Activated CD4-positive, alpha-beta T cell treated with anti-CD3 and anti-CD28 coated beads, Interleukin-2, amount 10 ng/mL, durations not matched to agents 24 days and 14 days (primary cell): ENCODE data around the gene ARHGEF28. TPM values are rescaled to one million over a fixed set of nuclear protein-coding genes. Genes with fewer than 3 reads are reported as not detected.

ENCODE experiments used
- DNase-seq: peaks from one replicate; pipeline ENCODE4 v3.0.0; 2022
- H3K27ac Mint-ChIP-seq: one replicate; pipeline ENCODE4 v1.8.0; 2022; ENCODE audit warnings: mild to moderate bottlenecking, mixed read lengths
- H3K27me3 Mint-ChIP-seq: one replicate; pipeline ENCODE4 v1.8.0; 2022; ENCODE audit warnings: mixed read lengths
- H3K36me3 Mint-ChIP-seq: one replicate; pipeline ENCODE4 v1.8.0; 2022; ENCODE audit warnings: low read depth, mild to moderate bottlenecking, mixed read lengths
- H3K4me1 Mint-ChIP-seq: one replicate; pipeline ENCODE4 v1.8.0; 2021; ENCODE audit warnings: mixed read lengths
- H3K4me3 Mint-ChIP-seq: one replicate; pipeline ENCODE4 v1.8.0; 2022; ENCODE audit warnings: mild to moderate bottlenecking, moderate library complexity, mixed read lengths
- H3K9me3 Mint-ChIP-seq: one replicate; pipeline ENCODE4 v1.8.0; 2021; ENCODE audit warnings: mixed read lengths
- intact Hi-C: fragments of 100-400 bp; cut with micrococcal nuclease; formaldehyde crosslinking; loops from one replicate; pipeline ENCODE4 v1.15.1; 2023
- total RNA-seq: library from RNA; stranded (reverse); gene quantifications from 2 replicates; pipeline ENCODE4 v1.2.3, GENCODE V29; 2022

The ARHGEF28 gene
- total RNA-seq, 1 donor from 2014 or later: 0.14 TPM

- H3K4me3 Mint-ChIP-seq: no peak overlapping the region
- H3K9me3 Mint-ChIP-seq: peaks cover 3% of the 10 kb centered on the region
- DNase-seq: no peak
- intact Hi-C loops: no loop called here
- peaks cover 2% of the 10 kb centered on the region for H3K27me3 Mint-ChIP-seq
- H3K36me3 Mint-ChIP-seq: no peaks in the 10 kb centered on the region
- H3K4me1 Mint-ChIP-seq: no peaks in the 10 kb centered on the region
- H3K27ac Mint-ChIP-seq: no peak overlapping the region
These were observed 133.8 kb downstream of the ARHGEF28 start for GRCh38 chr5:73759771-73760170.

GRCh38 chr5:73763300-73764032 is 137.5 kb downstream of the ARHGEF28 start:
- no peak for DNase-seq
- Mint-ChIP-seq H3K9me3 (peaks cover 3% of the 10 kb centered on the region), H3K27me3 (peaks cover 2% of the 10 kb centered on the region), H3K4me3 (no peak overlapping the region), H3K4me1 (no peaks in the 10 kb centered on the region), H3K36me3 (no peaks in the 10 kb centered on the region), H3K27ac (no peak overlapping the region)
- intact Hi-C loops: no loop called here

GRCh38 chr5:73764586-73764985 is 138.6 kb downstream of the ARHGEF28 start:
- H3K4me1 Mint-ChIP-seq: no peaks in the 10 kb centered on the region
- no peak overlapping the region for H3K4me3 Mint-ChIP-seq
- DNase-seq: no peak
- H3K27ac Mint-ChIP-seq: no peak overlapping the region
- peaks cover 2% of the 10 kb centered on the region for H3K27me3 Mint-ChIP-seq
- intact Hi-C loops: no loop called here
- peaks cover 3% of the 10 kb centered on the region for H3K9me3 Mint-ChIP-seq
- no peaks in the 10 kb centered on the region for H3K36me3 Mint-ChIP-seq

- intact Hi-C loops: no loop called here
- H3K36me3 Mint-ChIP-seq: no peaks in the 10 kb centered on the region
- no peak overlapping the region for H3K4me3 Mint-ChIP-seq
- peaks cover 2% of the 10 kb centered on the region for H3K27me3 Mint-ChIP-seq
- DNase-seq: no peak
- H3K27ac Mint-ChIP-seq: no peak overlapping the region
- no peaks in the 10 kb centered on the region for H3K4me1 Mint-ChIP-seq
- H3K9me3 Mint-ChIP-seq: peaks cover 3% of the 10 kb centered on the region
These were observed 139.0 kb downstream of the ARHGEF28 start for GRCh38 chr5:73764996-73765395.

- no peaks in the 10 kb centered on the region for H3K36me3 Mint-ChIP-seq
- H3K9me3 Mint-ChIP-seq: peaks cover 3% of the 10 kb centered on the region
- DNase-seq: no peak
- intact Hi-C loops: no loop called here
- peaks cover 2% of the 10 kb centered on the region for H3K27me3 Mint-ChIP-seq
- H3K4me1 Mint-ChIP-seq: no peaks in the 10 kb centered on the region
- H3K4me3 Mint-ChIP-seq: no peak overlapping the region
- no peak overlapping the region for H3K27ac Mint-ChIP-seq
These were observed 140.9 kb downstream of the ARHGEF28 start for GRCh38 chr5:73766902-73767301.

GRCh38 chr5:73770172-73771025 is 144.4 kb downstream of the ARHGEF28 start:
- Mint-ChIP-seq H3K4me1 (no peaks in the 10 kb centered on the region), H3K36me3 (no peaks in the 10 kb centered on the region), H3K27ac (no peak overlapping the region), H3K27me3 (no peaks in the 10 kb centered on the region), H3K9me3 (no peaks in the 10 kb centered on the region), H3K4me3 (no peak overlapping the region)
- intact Hi-C loops: no loop called here
- no peak for DNase-seq

- H3K9me3 Mint-ChIP-seq: no peaks in the 10 kb centered on the region
- H3K27ac Mint-ChIP-seq: no peak overlapping the region
- DNase-seq: no peak
- H3K27me3 Mint-ChIP-seq: no peaks in the 10 kb centered on the region
- no peaks in the 10 kb centered on the region for H3K4me1 Mint-ChIP-seq
- H3K4me3 Mint-ChIP-seq: no peak overlapping the region
- intact Hi-C loops: no loop called here
- H3K36me3 Mint-ChIP-seq: no peaks in the 10 kb centered on the region
These were observed 148.9 kb downstream of the ARHGEF28 start for GRCh38 chr5:73774924-73775323.

GRCh38 chr5:73776405-73776804 is 150.4 kb downstream of the ARHGEF28 start:
- H3K36me3 Mint-ChIP-seq: no peaks in the 10 kb centered on the region
- intact Hi-C loops: no loop called here
- no peak overlapping the region for H3K4me3 Mint-ChIP-seq
- no peak for DNase-seq
- no peaks in the 10 kb centered on the region for H3K27me3 Mint-ChIP-seq
- no peaks in the 10 kb centered on the region for H3K4me1 Mint-ChIP-seq
- no peaks in the 10 kb centered on the region for H3K9me3 Mint-ChIP-seq
- no peak overlapping the region for H3K27ac Mint-ChIP-seq

GRCh38 chr5:73777192-73777591 is 151.2 kb downstream of the ARHGEF28 start:
- H3K4me1 Mint-ChIP-seq: no peaks in the 10 kb centered on the region

GRCh38 chr5:73780302-73781080 is 154.5 kb downstream of the ARHGEF28 start:
- Mint-ChIP-seq H3K4me3 (no peak overlapping the region), H3K27ac (no peak overlapping the region)
- intact Hi-C loops: no loop called here

More at GRCh38 chr5:73777192-73777591, 151.2 kb downstream of the ARHGEF28 start:
- no peaks in the 10 kb centered on the region for H3K27me3 Mint-ChIP-seq
- no peak for DNase-seq
- intact Hi-C loops: no loop called here
- no peak overlapping the region for H3K4me3 Mint-ChIP-seq
- no peaks in the 10 kb centered on the region for H3K36me3 Mint-ChIP-seq
- H3K27ac Mint-ChIP-seq: no peak overlapping the region
- H3K9me3 Mint-ChIP-seq: no peaks in the 10 kb centered on the region

GRCh38 chr5:73781107-73781768 is 155.2 kb downstream of the ARHGEF28 start:
- Mint-ChIP-seq H3K36me3 (no peaks in the 10 kb centered on the region), H3K4me1 (no peaks in the 10 kb centered on the region), H3K4me3 (no peak overlapping the region), H3K9me3 (no peaks in the 10 kb centered on the region), H3K27ac (no peak overlapping the region), H3K27me3 (no peaks in the 10 kb centered on the region)
- intact Hi-C loops: no loop called here
- DNase-seq: no peak

More at GRCh38 chr5:73780302-73781080, 154.5 kb downstream of the ARHGEF28 start:
- H3K27me3 Mint-ChIP-seq: no peaks in the 10 kb centered on the region
- DNase-seq: no peak
- H3K9me3 Mint-ChIP-seq: no peaks in the 10 kb centered on the region
- H3K4me1 Mint-ChIP-seq: no peaks in the 10 kb centered on the region
- no peaks in the 10 kb centered on the region for H3K36me3 Mint-ChIP-seq

- no peak for DNase-seq
- Mint-ChIP-seq H3K4me1 (no peaks in the 10 kb centered on the region), H3K36me3 (no peaks in the 10 kb centered on the region), H3K4me3 (no peak overlapping the region), H3K27me3 (peaks cover 4% of the 10 kb centered on the region), H3K9me3 (no peaks in the 10 kb centered on the region), H3K27ac (no peak overlapping the region)
- intact Hi-C loops: no loop called here
These were observed 157.8 kb downstream of the ARHGEF28 start for GRCh38 chr5:73783828-73784227.

- no peak for DNase-seq
- Mint-ChIP-seq H3K4me1 (no peaks in the 10 kb centered on the region), H3K4me3 (no peak overlapping the region), H3K9me3 (no peaks in the 10 kb centered on the region), H3K27ac (no peak overlapping the region), H3K27me3 (peaks cover 13% of the 10 kb centered on the region), H3K36me3 (no peaks in the 10 kb centered on the region)
- intact Hi-C loops: no loop called here
These were observed 160.2 kb downstream of the ARHGEF28 start for GRCh38 chr5:73786043-73786831.
